AG08395 (cell line): ENCODE measurements around the gene ANO7.

ENCODE experiments used
- DNase-seq: peaks from one replicate; pipeline ENCODE4 v3.0.0; 2012; ENCODE audit warnings: mixed read lengths, low spot score

The ANO7 gene

DNA sequence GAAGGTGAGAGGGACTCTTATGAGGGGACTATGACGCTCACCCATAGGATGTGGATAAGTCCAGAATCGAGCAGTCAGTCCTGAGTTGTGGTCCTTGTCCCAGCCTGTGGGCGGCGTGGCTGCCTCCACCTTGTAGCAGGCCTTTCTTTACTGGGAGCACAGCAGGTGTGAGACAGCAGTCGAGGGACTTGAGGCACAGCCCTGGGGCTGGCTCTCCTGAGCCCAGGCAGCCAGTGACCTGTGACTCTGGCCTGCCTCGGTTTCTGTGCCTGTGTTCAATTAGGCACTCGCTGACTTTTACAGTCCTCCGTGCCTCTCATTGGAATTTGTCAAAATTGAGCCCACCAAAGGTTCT, 30.0 kb upstream of the ANO7 start:
- no peak for DNase-seq

DNA sequence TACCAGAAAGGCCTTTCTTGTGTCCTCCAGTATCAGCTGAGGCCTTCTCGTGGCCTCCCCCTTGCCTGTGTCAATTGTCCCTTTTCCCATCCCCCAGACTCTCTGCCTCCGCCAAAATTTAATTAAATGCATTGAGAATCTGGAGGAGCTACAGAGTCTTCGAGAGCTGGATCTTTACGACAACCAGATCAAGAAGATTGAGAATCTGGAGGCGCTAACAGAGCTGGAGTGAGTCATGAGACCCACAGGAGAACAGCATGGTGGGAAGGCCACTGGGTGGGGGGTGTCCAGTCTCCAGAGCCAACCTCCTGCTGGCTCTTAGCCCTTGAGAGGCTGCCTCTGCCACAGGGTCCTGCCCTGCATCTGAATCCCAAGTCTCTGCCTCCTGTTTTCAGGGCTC, 29.4 kb upstream of the ANO7 start:
- DNase-seq: no peak

DNA sequence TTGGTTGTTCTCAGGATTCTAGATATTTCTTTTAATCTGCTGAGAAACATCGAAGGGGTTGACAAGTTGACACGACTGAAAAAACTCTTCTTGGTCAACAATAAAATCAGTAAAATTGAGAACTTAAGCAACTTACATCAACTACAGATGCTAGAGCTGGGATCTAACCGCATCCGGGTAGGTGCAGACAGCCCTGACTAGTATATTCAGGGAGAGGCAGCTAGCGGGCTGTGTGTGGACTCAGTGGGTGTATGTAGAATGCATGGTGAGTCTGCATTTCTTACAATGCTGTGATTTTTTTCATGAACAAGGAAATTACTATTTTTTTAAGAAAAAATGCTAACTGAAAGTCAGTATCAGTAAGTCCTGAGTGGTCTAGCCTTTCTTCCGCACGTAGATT, 28.2 kb upstream of the ANO7 start:
- DNase-seq: no peak

DNA sequence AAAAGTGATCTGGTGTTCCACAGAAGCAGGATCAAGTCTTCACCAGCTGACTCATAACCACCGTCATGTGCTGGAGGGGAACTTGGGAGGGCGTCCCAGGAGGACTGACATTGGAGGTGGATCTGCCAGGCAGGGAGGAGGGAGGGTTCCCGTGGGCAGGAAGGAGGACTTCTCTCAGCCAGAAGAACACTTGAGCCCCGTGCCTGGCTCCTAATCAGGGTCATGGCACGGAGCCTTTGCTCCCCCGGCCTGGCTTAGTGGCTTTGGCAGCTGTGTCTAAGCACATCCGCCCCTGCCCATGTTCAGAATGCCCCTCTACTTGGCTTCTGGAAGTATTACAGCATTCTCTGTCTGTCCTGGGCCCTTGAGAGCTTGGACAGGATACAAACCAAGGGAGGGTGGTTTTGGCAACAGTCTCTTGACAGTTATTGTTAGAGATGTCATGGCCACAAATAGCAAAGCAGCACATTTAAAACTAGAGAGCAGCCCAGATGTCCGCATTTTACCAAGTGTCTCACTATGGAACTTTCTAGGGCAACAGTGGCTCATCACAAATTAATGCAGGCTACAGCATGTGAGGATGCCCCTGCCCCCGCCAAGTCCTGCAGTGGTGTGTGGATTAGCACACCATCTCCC, 26.7 kb upstream of the ANO7 start:
- DNase-seq: peak; percentile 94

DNA sequence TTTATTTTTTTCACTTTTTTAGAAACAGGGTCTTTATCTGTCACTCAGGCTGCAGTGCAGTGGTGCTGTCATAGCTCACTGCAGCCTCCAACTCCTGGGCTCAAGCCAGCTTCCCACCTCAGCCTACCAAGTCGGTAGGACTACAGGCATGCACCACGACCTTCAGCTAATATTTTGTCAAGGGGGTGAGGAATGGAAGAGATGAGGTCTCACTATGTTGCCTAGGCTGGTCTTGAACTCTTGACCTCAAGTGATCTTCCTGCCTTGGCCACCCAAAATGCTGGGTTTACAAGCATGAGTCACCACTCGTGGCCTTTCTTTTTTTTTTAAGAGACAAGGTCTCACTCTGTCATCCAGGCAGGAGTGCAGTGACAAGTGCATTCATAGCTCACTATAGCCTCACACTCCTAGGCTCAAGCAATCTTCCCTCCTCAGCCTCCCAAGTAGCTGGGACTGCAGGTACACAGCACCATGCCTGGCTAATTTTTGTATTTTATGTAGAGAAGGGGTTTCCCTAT, 24.8 kb upstream of the ANO7 start:
- DNase-seq: no peak

DNA sequence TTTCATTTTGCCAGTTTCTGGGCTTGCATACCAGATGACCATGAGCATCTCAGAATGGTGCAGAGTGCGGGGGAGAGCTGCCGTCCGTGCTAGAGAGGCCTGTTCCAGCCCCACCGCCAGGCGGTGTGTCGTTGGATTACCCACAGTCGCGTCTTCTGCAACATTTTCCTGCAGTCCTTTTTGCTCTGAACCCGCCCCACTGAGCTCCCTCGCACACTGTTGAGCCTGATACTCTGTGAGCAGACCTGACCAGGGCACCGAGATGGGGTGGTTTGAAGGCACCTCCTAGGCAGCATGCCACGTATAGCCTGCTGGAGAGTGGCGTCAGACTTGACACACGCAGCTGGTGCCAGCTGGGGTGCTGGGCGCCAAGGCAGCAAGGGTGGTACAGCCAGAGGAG, 20.1 kb upstream of the ANO7 start:
- DNase-seq: no peak

DNA sequence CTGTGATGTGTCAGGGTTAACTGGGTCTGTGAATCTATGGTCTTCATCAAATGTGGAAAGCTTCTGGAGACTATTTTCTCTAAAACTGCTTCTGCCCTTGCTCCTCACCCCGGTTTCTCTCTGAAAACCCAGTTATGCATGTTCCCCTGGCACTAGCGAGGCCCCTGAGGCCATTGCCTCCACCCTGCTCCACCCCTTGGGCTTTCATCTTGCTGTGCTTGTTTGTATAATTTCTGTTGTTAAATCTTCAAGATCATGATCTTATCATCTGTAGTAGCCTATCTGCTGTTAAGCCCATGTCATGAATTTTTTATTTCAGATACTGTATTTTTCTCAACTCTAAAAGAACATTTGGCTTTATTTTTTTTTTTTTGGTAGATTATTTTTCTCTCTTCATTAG, 14.9 kb upstream of the ANO7 start:
- DNase-seq: no peak

DNA sequence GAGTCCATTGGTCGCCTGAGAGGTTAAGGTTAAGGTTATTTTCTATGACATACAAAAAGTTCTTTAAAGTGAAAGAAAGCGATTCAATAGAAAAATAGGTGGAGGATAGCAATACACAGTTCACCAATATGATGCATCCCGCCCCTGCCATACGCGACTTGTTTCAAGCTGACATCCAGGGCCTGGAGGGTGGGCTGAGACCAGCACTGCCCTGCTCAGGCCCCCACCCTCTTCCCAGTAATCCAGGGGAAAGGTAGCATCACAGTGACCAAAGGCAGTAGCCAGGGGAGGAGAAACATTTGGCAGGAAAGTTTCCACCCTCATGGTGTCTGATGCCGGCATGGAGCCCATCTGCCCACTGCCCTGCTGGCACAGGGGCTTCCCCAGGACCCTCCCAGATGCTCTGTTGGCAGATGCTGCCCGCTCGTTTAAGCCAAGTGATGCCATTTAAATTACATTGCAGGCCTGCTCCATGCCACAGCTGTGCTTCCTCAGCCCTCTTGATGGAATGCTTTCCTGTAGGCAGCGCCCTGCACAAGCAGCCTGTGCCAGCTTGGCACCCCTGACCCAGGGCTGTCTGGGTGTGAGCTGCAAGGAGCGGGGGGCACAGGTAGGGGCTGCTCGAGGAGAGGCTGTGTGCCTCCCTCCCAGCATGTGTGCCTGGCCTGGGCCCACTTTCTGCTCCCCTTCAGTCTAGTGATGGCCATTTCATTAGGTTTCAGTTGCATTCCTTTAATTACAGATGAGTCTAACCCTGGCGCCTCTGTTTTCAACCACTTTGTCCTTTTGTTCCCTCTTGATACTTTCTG, 10.7 kb upstream of the ANO7 start:
- no peak for DNase-seq

DNA sequence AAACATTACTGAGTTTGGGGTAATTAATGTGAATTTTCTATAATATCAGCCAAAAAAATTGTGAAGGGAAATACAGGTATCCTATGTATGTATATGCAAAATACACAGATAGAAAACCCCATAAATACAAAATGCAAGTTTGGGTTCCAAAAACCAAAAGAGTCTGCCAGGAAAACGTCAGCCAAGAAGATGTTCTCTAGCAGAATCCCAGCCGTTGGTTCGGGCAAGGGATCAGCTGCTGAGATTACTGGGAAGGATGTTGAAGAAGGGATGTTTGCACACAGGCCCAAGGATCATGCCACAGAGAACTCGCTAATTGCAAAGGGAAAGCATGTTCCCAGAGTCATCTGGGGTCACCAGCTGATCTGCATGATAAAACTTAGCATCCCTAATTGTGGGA, 9.5 kb upstream of the ANO7 start:
- DNase-seq: no peak

DNA sequence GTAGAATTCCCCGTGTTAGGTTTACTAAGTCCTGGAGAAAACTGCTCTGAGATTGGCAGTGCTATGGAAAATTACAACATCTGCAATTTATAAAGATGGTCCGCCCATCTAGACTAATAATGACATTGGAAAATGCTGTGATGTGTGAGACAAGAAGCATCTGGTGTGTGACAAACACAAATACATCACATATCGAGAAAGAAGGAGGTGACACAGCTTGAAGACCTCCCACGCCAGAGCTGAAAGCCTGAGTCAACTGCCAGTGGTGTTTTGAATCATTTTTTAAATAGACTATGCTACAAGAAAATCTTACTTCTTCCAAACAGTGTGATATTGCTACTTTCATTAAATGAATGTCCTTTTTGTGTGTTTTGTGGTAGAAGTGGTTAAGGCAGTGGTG, 8.6 kb upstream of the ANO7 start:
- DNase-seq: peak; percentile 62

DNA sequence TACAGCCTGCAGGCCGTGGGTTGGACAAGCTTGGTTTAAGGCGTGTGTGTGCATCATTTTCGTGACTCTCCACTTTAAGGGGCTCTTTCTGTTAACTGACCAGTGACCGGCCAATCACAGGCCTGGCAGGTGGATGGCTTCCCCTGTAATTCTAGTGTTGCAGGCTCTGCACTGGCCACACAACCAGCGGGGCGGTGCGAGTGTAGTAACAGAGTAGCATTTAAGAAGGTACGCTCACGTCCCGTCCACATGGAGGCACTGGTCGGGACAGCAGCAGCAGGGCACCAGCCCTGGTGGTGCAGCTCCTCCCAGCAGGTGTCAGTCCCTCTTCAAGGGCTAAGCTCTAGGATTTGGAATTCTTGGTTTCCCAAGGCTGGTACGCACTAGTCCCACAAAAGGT, 8.0 kb upstream of the ANO7 start:
- DNase-seq: no peak

DNA sequence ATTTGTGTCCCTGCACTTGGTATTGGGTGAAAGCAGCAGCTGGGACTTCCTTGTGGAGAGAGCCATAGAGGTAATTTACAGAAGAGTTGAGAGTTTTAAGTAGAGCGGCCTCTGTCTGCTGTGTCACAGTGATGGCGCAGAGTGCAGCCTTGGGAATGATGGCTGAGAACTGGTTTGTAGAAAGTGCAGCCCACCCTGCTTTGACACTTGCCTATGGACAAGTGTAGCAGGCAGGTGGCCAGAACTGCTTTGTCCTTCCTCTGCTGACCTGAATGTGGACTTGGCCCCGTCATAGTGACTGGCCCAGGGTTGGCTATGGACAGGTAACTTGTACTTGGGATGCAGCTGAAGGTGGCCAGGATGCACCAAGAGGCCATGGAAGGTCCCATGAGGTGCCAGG, 6.4 kb upstream of the ANO7 start:
- no peak for DNase-seq

DNA sequence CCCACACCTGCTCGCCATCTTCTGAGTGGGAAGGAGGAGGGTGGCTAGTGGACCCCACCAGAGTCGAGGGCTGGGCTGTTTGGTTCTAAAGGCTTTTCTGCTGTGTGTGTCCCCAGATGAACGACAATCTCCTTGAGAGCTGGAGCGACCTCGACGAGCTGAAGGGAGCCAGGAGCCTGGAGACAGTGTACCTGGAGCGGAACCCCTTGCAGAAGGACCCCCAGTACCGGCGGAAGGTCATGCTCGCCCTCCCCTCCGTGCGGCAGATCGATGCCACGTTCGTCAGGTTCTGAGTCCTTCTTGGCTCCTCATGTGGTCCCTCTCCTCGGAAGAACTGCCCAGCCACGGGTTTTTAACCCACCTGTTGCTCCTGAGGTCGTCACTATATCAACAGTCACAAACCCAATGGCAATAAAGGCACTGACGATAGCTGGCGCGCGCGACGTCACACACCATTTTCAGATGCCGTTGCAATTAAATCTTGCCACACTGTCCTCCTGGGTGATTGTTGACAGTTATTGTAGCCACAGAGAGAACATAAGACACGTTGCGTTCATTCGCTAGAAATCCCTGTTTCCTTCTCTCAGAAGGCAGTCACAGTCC, 5.8 kb upstream of the ANO7 start:
- DNase-seq: no peak

DNA sequence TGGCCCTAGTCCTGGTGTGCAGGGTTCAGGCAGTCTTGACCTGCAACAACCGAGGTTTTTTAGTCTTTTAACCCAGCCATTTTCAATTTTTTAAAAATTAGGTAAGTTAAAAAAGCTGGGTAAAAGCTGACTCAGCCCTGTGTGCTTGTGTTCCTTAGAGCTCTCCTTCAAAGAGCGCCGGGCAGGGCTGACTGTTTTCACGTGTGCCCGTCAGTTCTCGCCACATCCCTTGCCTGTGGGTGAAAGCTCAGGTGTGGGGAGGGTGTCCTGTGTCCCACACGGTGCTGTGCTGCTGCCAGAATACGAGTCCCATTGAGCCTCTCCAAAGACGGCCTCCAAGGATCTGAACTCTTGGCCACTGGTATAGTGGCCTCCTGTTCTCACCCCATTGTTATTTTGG, 5.3 kb upstream of the ANO7 start:
- DNase-seq: no peak

DNA sequence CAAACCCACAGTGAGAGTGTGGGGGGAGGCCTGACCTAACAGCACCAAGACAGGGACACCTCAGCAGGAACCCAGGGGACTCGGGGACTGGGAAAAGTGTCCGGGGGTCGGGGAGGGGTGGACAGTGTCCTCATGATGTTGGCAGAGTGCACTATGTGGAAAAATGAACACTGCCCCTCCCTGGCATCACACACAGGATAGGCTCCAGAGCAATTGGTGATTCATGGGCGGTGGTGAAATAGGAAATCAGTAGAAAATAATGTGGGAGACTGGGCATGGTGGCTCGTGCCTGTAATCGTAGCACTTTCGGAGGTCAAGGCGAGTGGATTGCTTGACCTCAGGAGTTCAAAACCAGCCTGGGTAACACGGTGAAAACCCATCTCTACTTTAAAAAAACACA, 3.6 kb upstream of the ANO7 start:
- no peak for DNase-seq

DNA sequence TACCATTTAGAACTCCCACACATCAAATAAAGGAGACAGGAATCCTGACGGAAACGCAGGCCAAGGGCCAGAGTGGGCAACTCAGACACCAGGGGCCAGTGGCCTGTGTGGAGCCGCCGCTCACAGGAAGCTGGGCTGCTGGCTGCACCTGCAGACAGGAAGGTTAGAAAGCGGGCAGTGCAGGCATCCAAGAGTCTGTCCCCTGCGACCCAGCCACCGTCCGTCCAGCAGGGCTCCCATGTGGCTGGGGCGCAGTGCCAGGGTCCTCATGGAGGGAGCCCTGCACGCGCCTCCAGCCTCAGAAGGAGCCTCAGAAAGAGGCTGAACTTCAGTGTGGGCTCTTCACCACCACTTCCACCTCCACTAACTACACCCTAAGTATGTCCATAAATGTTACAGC, 2.5 kb upstream of the ANO7 start:
- no peak for DNase-seq

DNA sequence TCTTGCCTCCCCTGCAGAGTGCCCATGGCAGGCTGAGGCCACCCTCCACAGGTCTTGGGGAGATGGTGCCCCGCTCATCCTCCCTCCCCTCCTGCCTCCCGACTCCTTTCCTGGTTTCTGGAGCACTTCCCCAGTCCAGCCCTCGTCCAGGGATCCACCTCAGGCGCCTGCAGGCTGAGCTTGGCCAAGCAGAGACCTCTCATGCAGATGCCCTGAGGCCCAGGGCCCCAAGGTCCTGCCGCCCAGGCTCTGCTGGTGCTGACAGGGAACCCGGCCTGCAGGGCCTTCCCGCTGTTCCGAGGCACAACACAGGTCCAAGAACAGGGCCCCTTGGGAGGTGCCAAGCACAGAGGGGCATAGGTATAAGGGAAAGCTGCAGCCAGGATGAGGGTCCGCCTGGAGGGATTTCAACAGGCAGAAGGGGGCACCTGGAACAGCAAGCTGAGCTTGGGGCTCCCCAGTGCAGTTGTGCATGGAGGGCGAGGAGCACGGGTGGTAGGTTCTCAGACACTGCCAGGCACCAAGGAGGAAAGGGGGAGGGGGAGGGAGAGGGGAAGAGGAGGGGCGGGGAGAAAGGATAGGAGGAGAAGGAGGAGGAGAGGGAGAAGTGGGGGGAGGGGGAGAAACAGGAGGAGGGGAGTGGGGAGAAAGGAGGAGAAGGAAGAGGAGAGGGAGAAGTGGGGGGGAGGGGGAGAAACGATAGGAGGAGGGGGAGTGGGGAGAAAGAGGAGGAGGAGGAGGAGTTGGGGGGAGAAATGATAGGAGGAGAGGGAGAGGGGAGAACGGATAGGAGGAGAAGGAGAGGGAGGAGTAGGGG, 1.2 kb upstream of the ANO7 start:
- no peak for DNase-seq

DNA sequence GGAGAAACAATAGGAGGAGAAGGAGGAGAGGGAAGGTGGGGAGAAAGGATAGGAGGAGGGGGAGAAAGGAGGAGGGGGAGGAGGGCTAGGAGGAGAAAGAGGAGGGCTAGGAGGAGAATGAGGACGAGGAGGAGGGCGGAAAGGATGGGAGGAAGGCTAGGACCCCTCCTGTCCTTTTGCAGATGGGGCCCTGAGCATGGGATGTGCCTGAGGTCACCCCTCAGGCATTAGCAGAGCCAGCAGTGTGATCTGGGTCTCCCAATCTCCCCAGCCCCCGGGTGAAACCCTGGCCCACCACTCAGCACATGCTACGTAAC, 601 bp upstream of the ANO7 start:
- DNase-seq: no peak

DNA sequence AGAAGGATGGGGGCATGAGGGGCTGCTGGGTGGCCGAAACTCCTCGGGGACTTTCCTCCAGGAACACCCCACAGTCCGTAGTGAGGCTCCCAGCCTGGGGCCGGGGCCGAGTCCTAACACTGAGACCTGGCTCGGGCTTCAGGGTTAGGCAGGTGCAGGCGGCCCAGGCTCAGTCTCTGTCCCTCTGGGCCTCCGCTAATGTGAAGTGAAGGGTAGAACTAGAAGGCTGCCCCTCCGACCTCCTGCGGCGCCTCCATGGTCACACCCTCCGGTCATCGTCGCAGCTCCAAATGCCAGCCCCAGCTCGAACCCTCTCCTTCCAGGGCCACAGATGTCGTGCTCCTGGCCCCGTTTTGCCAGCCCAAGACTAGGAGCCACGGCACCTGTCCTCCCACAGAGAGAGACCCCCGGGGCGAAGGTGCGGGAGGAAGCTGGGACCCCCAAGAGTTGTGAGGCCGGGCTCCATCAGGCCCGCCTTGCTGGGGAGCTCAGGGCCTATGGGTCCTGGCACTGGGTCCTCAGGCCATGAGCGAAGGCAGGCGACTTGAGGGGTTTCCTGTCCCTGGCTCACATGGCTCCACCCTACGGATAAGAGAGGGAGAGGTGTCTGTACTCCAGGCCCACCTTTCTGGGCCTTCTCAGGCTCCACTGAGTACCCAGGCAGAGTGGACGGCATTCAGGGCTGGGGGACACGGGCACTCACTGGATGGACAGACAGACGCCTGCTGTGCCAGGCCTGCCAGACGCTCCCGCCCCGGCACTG, 797 bp downstream of the ANO7 start:
- DNase-seq: no peak

DNA sequence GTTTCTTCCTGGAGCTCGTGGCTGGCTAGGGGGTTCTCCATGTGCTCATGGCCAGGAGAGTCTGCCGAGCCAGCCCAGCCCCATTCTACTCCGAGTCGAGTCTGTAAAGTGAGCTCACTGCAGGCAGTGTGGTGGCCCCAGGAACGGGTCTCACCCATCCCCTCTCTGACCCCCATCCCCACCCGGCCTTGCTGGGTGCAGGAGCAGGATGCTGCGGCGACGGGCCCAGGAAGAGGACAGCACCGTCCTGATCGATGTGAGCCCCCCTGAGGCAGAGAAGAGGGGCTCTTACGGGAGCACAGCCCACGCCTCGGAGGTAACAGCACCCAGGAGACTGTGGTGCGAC, 1.4 kb downstream of the ANO7 start:
- DNase-seq: no peak

DNA sequence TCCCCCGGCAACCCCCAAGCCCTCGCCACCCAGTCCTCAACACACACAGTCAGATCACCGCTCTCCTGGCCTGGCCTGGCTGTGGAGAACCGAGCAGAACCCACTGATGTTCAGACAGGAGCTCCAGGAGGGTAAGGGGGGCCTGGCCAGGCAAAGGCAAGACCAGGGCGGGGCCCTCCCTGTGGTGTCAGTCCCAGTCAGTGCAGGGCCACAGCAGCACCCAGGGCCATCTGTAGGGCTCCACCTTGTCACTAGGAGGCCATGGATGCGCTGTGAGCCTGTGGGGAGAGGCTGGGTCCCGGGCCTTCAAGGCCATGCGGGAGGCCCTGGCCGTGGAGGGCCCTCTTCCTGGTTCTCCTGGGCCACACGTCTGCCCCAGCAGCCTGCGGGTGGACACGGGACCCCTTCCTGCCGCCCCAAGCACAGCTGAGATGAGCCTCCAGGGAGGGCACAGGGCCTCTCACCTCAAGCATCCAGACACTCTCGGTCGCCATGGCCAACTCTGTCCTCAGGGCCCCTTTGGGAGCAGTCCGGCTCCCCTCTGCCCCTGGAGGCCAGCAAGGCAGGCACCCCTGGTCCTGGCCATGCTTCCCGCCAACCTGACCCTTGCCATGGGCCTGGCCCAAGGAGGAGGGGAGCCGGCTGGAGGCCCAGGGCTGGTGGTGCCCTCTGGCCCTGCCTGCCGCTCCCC, 2.0 kb downstream of the ANO7 start:
- DNase-seq: no peak

DNA sequence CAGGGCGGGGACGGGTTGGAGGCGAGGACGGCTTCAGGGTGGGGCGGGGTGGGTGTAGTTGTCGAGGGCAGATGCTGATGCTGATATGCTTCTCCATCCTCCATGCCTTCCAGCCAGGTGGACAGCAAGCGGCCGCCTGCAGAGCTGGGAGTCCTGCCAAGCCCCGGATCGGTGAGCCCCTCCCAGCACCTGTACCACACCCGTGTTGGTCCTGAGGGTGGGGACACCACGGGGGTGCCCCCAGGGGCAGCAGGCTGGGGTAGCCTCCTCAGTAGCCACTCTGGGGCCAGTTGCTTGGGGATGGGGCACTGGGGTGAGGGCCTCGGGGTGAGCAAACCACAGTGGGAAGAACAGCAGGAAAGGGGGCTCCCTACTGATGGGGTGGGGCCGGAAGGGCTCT, 2.6 kb downstream of the ANO7 start:
- no peak for DNase-seq
